ENCODE measurements around the gene CMTM2.

DNA sequence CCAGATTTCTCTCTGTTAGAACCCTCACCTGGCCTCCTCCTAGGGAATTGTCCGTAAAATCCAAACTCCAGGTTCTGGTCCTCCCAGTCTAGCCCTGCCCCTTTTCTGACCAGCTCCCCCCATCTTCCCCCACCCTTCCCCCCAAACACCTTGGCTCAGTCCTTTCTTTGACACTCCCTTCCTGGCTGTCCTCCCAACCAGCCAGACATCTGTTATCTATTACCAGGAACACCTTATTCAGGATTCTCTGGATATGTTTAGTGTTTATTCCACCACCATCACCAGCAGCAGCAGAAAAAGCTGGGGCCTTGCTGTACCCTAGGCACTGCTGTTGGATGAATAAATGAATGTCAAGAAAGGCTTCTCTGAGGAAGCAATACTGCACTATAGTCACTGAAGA lies 21.2 kb downstream of the CMTM2 start:
- TF ChIP-seq POLR2A (IDR thresholded peaks at IDR 0.05; ENCODE audit: extremely low read depth, insufficient read length): no peak
- TF ChIP-seq, protein P1, sequence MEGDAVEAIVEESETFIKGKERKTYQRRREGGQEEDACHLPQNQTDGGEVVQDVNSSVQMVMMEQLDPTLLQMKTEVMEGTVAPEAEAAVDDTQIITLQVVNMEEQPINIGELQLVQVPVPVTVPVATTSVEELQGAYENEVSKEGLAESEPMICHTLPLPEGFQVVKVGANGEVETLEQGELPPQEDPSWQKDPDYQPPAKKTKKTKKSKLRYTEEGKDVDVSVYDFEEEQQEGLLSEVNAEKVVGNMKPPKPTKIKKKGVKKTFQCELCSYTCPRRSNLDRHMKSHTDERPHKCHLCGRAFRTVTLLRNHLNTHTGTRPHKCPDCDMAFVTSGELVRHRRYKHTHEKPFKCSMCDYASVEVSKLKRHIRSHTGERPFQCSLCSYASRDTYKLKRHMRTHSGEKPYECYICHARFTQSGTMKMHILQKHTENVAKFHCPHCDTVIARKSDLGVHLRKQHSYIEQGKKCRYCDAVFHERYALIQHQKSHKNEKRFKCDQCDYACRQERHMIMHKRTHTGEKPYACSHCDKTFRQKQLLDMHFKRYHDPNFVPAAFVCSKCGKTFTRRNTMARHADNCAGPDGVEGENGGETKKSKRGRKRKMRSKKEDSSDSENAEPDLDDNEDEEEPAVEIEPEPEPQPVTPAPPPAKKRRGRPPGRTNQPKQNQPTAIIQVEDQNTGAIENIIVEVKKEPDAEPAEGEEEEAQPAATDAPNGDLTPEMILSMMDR (IDR thresholded peaks at IDR 0.05; ENCODE audit: low read depth, low read length): no peak

Measured in NB4 (cell line).